Endothelial cell of umbilical vein (primary cell): ENCODE results near the gene PCGF6. TPM values are rescaled to one million over a fixed set of nuclear protein-coding genes. Genes with fewer than 3 reads are reported as not detected.

Source experiments
- BruUV-seq: library from RNA; stranded (reverse); fragments of 400-500 nt; replicated peaks from 2 replicates; lab custom pipeline; 2021; lab: Mats Ljungman, UMichigan
- CTCF ChIA-PET: fragments of 300-600, 350-600 bp; sonication (Branson Sonifier 250); formaldehyde crosslinking; loops from one replicate; lab custom pipeline; 2021; ENCODE audit warnings: antibody characterized with exemption, inconsistent platforms; lab: Charles Lee
- POLR2A ChIA-PET: fragments of 300-600, 350-600 bp; sonication (Branson Sonifier 250); formaldehyde crosslinking; loops from one replicate; lab custom pipeline; 2021; ENCODE audit warnings: antibody characterized with exemption, inconsistent platforms; lab: Charles Lee
- DNase-seq: peaks from one replicate; pipeline ENCODE4 v3.0.0-alpha.2; 2011; ENCODE audit warnings: low read depth, low spot score
- FAIRE-seq: peaks from 2 replicates; lab custom pipeline; 2011; peaks lifted over from hg19 to GRCh38; lab: Jason Lieb, UNC
- H2AFZ ChIP-seq: 2 replicates; pipeline ENCODE4 v1.6.0; 2012; ENCODE audit warnings: low read depth, low read length, control low read depth, inconsistent platforms
- H3K27ac ChIP-seq: 2 replicates; pipeline ENCODE4 v1.5.1; 2011; ENCODE audit warnings: low read depth, mild to moderate bottlenecking, control low read depth, low read length, moderate library complexity; ENCODE audit not compliant: insufficient read depth
- H3K27me3 ChIP-seq, 2 experiments: 2 replicates each; pipeline versions ENCODE4 v1.6.0 to v1.6.1; 2011; ENCODE audit warnings: low read length in 2 of 2, mixed read lengths in 1 of 2; ENCODE audit not compliant: control insufficient read depth in 2 of 2, insufficient read depth in 2 of 2
- H3K36me3 ChIP-seq, 2 experiments: 2 replicates in 1 of 2; 3 replicates in 1 of 2; pipeline ENCODE4 v1.5.1; 2011; ENCODE audit warnings: low read length in 2 of 2, mild to moderate bottlenecking in 1 of 2, moderate library complexity in 1 of 2; ENCODE audit not compliant: control insufficient read depth in 2 of 2, insufficient read depth in 2 of 2; ENCODE audit errors: extremely low read depth in 1 of 2
- H3K4me1 ChIP-seq: 3 replicates; pipeline ENCODE4 v1.5.1; 2011; ENCODE audit warnings: mild to moderate bottlenecking, low read length; ENCODE audit not compliant: control insufficient read depth, insufficient read depth; ENCODE audit errors: extremely low read depth
- H3K4me2 ChIP-seq: 2 replicates; pipeline ENCODE4 v1.6.1; 2011; ENCODE audit warnings: low read length, control low read depth, mixed read lengths; ENCODE audit not compliant: insufficient read depth
- H3K4me3 ChIP-seq, 3 experiments: fragments of 200-600 bp in 1 of 3; sonication (generic), shearing (Covaris generic) in 1 of 3; replicated peaks in 1 of 3; 2 replicates each; pipeline ENCODE4 v1.5.1; 2011 to 2016; ENCODE audit warnings: control low read depth in 3 of 3, low read length in 3 of 3, mild to moderate bottlenecking in 2 of 3, inconsistent platforms in 1 of 3, low read depth in 1 of 3, moderate library complexity in 1 of 3; ENCODE audit not compliant: insufficient read depth in 1 of 3
- H3K79me2 ChIP-seq: 2 replicates; pipeline ENCODE4 v1.6.0; 2012; ENCODE audit warnings: low read length, inconsistent platforms; ENCODE audit not compliant: control insufficient read depth, insufficient read depth
- H3K9ac ChIP-seq: replicated peaks from 2 replicates; pipeline ENCODE3; 2011; ENCODE audit warnings: low read length, control low read depth; ENCODE audit not compliant: insufficient read depth; ENCODE audit errors: extremely low read depth
- H3K9me1 ChIP-seq: replicated peaks from 3 replicates; pipeline ENCODE4 v1.6.0; 2011; ENCODE audit warnings: mild to moderate bottlenecking, low read length; ENCODE audit not compliant: control insufficient read depth, insufficient read depth; ENCODE audit errors: extremely low read depth
- H3K9me3 ChIP-seq: replicated peaks from 2 replicates; pipeline ENCODE4 v1.5.1; 2012; ENCODE audit warnings: low read length, inconsistent platforms; ENCODE audit not compliant: control insufficient read depth, insufficient read depth
- H4K20me1 ChIP-seq: replicated peaks from 2 replicates; pipeline ENCODE3; 2011; ENCODE audit warnings: mild to moderate bottlenecking, low read length; ENCODE audit not compliant: control insufficient read depth, insufficient read depth; ENCODE audit errors: extremely low read depth
- EZH2 ChIP-seq: IDR thresholded peaks from 2 replicates; pipeline ENCODE4 v1.6.1; 2012; ENCODE audit warnings: borderline replicate concordance, low read depth, mild to moderate bottlenecking, moderate library complexity, low read length, inconsistent platforms; ENCODE audit not compliant: severe bottlenecking
- FOS ChIP-seq: IDR thresholded peaks from 2 replicates; pipeline ENCODE4 v1.6.1; 2011; ENCODE audit warnings: mild to moderate bottlenecking, low read length, moderate library complexity, borderline replicate concordance; ENCODE audit not compliant: insufficient read depth
- GATA2 ChIP-seq: IDR thresholded peaks from 2 replicates; pipeline ENCODE4 v1.7.0; 2011; ENCODE audit warnings: low read depth, mild to moderate bottlenecking, moderate library complexity, mixed read lengths, low read length; ENCODE audit not compliant: insufficient read length, insufficient read depth
- JUN ChIP-seq: IDR thresholded peaks from 2 replicates; pipeline ENCODE4 v1.6.1; 2011; ENCODE audit warnings: borderline replicate concordance, low read depth; ENCODE audit not compliant: insufficient read length, insufficient read depth
- MYC ChIP-seq: IDR thresholded peaks from one replicate; pipeline ENCODE4 v1.6.1; 2011; ENCODE audit warnings: mild to moderate bottlenecking, low read depth, low read length
- POLR2A ChIP-seq: IDR thresholded peaks from 2 replicates; pipeline ENCODE4 v1.6.1; 2012; ENCODE audit warnings: low read depth, mild to moderate bottlenecking, control low read depth, low read length
- POLR2AphosphoS5 ChIP-seq: IDR thresholded peaks from 2 replicates; pipeline ENCODE4 v1.6.1; 2012; ENCODE audit warnings: low read depth, mild to moderate bottlenecking, control low read depth, low read length, moderate library complexity; ENCODE audit not compliant: insufficient read depth
- dilution Hi-C: fragments of 300-500 bp; cut with MboI; formaldehyde crosslinking; loops from one replicate; pipeline ENCODE4 v1.15.0; 2019; ENCODE audit warnings: low sequenced_read_pairs; ENCODE audit not compliant: extremely low pct_ligation_motif_present
- intact Hi-C: fragments of 100-400 bp; cut with micrococcal nuclease; formaldehyde crosslinking; loops from one replicate; pipeline ENCODE4 v1.10.0; 2022
- polyA plus RNA-seq, 4 experiments: library from polyadenylated mRNA; depleted of rRNA in 3 of 4; stranded (reverse) in 3 of 4; unstranded in 1 of 4; fragments of >200 nt; gene quantifications; 2 replicates each; pipeline versions ENCODE4 v1.2.1 to v1.2.3, GENCODE V29; 2011 to 2012; ENCODE audit warnings: missing spikeins in 1 of 4
- total RNA-seq: library from RNA; stranded (reverse); gene quantifications from 2 replicates; pipeline ENCODE4 v1.2.3, GENCODE V29; 2021
- TF ChIP-seq, protein P1 (sequence below): IDR thresholded peaks from 2 replicates; pipeline ENCODE4 v1.6.1; 2011; ENCODE audit not compliant: insufficient read depth, insufficient read length
- TF ChIP-seq, protein P2 (sequence below), 2 donors: IDR thresholded peaks; 1 replicate in 1 of 2; 2 replicates in 1 of 2; pipeline ENCODE4 v1.5.1; 2011; ENCODE audit warnings: low read length in 2 of 2, mild to moderate bottlenecking in 2 of 2, moderate library complexity in 2 of 2, control low read depth in 1 of 2, inconsistent platforms in 1 of 2, low read depth in 1 of 2; ENCODE audit not compliant: insufficient read depth in 1 of 2; ENCODE audit errors: extremely low read depth in 1 of 2

PCGF6 gene
- total and polyA plus RNA-seq, 2 donors (not counting 3 experiments of a cell fraction or from before 2014, with no cell fraction given), result 3.8 to 11.3 TPM

DNA sequence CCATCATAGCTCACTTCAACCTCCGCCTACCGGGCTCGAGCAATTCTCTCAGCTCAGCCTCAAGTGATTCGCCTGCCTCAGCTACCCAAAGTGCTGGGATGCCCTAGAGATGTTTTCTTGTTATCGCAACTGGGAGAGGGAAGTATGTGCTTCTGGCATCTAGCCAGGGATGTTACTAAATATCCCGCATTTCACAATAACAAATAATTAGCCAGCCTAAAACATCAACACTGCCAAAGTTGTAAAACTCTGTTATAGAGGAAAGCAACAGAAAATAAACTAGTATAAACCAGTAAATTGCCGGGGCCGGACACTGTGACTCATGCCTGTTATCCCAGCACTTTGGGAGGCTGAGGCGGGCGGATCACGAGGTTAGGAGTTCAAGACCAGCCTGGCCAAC is 66.8 kb downstream of the PCGF6 start:
- no peaks in the 10 kb centered on the region for H3K9me1 ChIP-seq
- no peaks in the 10 kb centered on the region for H3K79me2 ChIP-seq
- no peak for DNase-seq
- no peak overlapping the region for H2AFZ ChIP-seq
- no peaks in the 10 kb centered on the region for H3K4me1 ChIP-seq
- no peak overlapping the region for H3K9ac ChIP-seq
- no peaks in the 10 kb centered on the region for H4K20me1 ChIP-seq
- TF ChIP-seq, protein P1, sequence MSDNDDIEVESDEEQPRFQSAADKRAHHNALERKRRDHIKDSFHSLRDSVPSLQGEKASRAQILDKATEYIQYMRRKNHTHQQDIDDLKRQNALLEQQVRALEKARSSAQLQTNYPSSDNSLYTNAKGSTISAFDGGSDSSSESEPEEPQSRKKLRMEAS, result no peak
- TF ChIP-seq POLR2A, result no peak
- TF ChIP-seq POLR2AphosphoS5, result no peak
- no peak for TF ChIP-seq MYC
- no peak for TF ChIP-seq JUN
- TF ChIP-seq FOS, result no peak
- TF ChIP-seq, protein P2, sequence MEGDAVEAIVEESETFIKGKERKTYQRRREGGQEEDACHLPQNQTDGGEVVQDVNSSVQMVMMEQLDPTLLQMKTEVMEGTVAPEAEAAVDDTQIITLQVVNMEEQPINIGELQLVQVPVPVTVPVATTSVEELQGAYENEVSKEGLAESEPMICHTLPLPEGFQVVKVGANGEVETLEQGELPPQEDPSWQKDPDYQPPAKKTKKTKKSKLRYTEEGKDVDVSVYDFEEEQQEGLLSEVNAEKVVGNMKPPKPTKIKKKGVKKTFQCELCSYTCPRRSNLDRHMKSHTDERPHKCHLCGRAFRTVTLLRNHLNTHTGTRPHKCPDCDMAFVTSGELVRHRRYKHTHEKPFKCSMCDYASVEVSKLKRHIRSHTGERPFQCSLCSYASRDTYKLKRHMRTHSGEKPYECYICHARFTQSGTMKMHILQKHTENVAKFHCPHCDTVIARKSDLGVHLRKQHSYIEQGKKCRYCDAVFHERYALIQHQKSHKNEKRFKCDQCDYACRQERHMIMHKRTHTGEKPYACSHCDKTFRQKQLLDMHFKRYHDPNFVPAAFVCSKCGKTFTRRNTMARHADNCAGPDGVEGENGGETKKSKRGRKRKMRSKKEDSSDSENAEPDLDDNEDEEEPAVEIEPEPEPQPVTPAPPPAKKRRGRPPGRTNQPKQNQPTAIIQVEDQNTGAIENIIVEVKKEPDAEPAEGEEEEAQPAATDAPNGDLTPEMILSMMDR (IDR thresholded peaks at IDR 0.05; ENCODE audit: extremely low read depth in 1 of 2, insufficient read depth in 1 of 2, low read depth in 1 of 2, low read length in 2 of 2), result no peak
- TF ChIP-seq EZH2, result no peak
- TF ChIP-seq GATA2, result no peak
- ChIA-PET POLR2A (no interaction called here), CTCF (no interaction called here)
- intact Hi-C loops, result no loop called here
- no peaks in the 10 kb centered on the region for H3K9me3 ChIP-seq
- no peak overlapping the region for H3K4me2 ChIP-seq
- no peaks in the 10 kb centered on the region for H3K36me3 ChIP-seq
- peaks cover 17 to 27% of the 10 kb centered on the region in 2 experiments for H3K27me3 ChIP-seq
- no peak overlapping the region for H3K27ac ChIP-seq
- no peak for FAIRE-seq
- dilution Hi-C loops, result no loop called here
- no peak overlapping the region for H3K4me3 ChIP-seq
- no TSS peak for BruUV-seq
